HG02610 (cell line): ENCODE measurements around the gene HPCA.

Experiments used
- ATAC-seq: cut with Tn5 transposase; IDR thresholded peaks from one replicate; pipeline ENCODE4 v1.9.1; 2021; ENCODE audit warnings: mild to moderate bottlenecking, moderate library complexity; ENCODE audit not compliant: unreplicated experiment

HPCA gene

GRCh38 chr1:32886004-32886827, at the start of gene HPCA:
TSS of gene HPCA (plus strand) at chr1:32886491. CDS start at chr1:32888899, 2,408 bp downstream.
- no peak for ATAC-seq

DNA sequence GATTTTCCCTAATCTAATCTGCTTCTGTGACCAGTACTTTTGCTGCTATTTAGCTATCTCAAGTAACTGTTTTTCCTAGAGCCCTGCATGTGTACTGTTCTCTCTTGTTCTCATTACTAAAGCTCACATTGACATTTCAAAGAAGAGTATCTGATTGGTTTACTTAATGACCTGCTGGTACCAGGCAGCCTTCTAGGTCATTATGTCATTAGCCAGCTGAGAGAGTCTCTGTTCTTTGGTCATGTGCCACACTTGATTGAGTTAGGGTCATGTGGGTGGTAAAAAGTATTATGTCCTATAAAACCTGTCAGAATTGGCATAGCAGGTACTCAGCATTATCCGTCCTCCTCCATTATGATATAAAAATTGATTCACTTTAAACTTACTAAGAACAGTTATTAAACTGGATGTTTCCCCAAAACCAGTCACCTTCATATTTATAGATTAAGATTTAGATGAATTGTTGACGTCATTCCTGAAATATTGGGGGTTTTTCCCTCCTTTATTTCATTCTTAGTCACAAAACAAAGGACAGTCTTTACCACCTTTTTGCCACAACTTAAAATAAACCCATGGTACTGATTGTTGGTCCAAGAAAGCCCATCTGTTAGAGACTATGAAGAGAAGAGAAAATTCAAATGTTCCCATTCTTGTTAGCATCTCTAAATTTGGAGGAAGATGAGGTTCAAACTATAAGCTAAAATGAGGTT, 37.8 kb upstream of the HPCA start:
- ATAC-seq: no peak

DNA sequence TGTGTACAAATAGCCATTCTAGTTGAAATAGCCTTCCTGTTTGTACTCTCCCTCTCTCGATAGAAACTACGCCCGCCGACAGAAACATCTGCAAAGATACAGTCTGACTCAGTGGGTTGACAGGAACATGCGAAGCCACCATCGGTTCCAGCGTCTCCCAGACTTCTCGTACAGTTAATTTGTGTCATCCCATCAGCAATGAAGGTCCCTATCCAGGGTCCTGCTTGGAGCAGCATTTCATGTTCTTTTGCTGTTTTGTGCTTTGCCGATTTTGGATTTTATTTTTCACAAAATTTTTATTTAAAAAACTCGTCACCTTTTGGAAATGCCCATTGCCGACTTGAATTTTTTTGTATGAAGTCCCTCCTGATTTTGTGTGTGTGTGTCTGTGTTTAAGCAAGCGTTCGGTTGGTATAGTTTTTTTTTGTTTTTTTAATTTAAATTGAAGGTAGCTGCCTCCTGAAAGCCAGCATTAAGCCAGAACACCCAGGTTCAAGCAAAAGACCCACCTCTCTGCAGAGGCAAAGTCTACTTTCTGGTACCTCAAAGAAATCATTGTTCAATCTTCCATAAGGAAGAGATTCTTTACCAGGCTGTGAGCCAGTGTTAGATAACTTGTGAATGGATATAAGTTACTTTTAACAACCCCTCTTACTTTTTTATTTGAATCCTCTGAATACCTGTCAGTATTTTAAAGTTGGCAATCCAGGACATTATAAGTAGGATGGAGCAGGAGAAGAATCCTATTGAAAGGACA, 30.3 kb upstream of the HPCA start:
- no peak for ATAC-seq

GRCh38 chr1:32858136-32858535, 28.2 kb upstream of the HPCA start:
- no peak for ATAC-seq

GRCh38 chr1:32858791-32859190, 27.5 kb upstream of the HPCA start:
- no peak for ATAC-seq

GRCh38 chr1:32859915-32860314, 26.4 kb upstream of the HPCA start:
- no peak for ATAC-seq

DNA sequence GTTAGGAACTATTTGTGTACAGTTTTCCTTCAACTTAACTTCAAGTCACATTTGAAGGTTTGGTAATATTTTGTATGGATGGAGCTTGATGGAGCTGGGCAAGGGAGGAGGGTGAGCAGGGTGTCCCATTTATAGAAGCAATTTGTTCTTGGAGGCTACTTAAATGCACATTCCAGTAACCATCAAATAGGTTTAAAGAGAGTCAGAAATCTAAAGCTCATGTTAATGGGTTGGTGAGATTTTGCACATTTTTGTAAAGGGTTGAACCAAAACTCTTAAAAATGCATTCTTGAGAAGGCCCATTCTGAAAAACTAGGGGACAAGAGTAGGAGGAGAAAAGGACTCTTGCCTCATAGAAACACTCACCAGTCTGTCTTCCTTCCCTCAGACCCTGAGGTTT, 25.7 kb upstream of the HPCA start:
- no peak for ATAC-seq

- ATAC-seq: no peak
Measured at GRCh38 chr1:32861904-32862695, 24.2 kb upstream of the HPCA start.

DNA sequence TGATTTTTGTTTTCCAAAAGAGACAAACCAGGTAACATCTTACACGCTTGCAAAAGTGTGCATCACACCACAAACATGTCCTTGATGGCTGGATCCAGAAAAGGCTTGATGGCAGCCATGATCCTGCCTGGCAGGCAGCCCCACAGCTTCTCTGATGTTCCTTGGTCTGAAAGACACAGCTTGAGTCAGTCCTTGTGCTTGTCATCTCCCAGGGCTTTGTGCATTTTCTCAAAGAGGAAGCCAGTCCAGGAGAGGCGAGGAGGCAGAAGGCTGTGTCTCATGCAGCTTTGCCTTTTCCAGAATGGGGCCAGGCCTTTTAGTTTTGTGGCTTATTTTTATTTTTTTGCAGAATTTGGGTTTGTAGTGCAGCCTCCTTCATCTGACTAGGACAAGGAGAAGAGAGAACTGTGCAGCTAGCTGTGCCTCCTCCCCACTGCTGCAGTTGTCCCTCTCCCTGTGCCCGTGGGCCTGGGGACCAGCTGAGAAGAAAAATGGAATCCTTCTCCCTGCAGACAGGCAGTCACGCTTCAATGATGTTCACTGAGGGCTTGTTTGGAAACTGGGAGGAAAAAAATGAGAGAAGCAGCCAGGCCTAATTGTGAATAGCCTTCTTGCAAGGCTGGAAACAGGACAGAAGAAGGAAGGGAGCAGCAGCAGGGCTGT, 22.9 kb upstream of the HPCA start:
- no peak for ATAC-seq

DNA sequence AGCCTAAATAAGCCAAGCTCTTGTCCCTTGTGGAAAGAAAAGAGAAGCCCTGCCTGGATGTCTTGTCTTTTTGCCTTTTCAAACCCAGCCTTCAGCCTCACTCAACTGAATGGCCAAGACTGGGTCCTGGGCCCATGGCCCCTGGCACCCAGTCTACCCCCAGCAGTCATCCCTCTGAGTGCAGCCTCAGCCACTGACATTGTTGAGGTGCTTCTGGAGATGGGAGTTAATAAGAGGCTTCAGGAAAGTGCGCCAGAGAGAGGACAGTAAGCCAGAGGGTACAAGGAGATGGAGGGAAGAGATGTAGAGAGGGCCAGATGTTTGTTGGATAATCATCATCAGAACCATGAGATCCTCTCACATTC, 22.4 kb upstream of the HPCA start:
- ATAC-seq: no peak

- ATAC-seq: no peak
Measured at GRCh38 chr1:32864375-32865019, 21.8 kb upstream of the HPCA start.

GRCh38 chr1:32865639-32866405, 20.5 kb upstream of the HPCA start:
- ATAC-seq: no peak

DNA sequence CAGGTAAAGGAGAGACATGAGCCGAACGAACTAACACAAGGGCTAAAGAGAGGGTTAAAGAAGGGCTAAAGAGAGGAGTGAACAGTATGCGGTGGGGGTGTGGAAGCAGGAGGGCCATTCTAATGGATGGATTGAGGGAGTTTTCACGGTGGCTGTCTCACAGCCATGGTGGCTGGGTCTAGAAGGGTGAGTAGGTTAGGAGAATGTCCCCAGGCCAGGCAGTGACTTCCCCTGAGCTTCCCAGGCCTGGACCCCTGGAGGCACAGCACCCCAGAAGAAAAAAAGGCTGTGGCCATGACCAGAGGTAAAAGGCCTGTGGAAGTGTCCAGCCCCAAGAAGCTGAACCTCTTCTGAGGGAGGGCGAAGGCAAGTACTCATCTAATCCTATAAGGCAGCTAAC, 19.1 kb upstream of the HPCA start:
- ATAC-seq: no peak

DNA sequence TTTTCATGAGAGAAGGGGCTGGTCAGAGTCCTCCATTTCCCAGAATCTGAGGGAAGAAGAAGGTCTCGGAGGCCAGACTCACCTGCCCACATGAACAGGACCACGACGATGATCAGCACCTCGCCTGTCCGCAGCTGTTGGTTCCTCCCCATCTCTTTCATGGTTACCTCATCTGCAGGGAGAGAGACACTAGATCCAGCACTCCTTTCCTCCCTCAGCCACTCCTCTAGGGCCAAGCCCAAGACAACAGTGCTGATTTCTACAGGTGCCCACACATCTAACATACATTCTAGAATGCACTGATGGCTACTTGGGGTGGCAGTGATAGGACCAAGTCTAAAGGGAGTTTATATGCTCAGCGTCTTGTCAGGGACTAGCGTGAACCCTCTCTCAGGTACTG, 18.6 kb upstream of the HPCA start:
- no peak for ATAC-seq

DNA sequence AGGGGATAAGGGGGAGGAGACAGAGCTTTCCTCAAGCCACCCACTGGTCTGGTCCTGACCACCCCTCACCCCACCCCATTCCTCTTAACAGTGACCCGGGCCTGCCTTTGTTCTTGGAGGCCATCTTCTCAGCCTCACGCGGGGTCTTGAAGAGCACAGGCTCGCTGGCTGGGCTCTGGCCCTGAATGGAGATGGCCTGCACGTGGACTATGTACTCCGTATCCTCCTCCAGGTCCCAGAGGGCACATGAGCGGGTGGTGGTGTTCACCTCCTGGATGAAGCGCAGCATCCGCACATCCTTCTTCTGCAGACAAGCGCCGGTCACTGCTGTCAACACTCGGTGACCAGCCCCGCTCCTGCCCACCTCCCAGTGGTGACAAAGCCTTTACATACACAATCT, 18.2 kb upstream of the HPCA start:
- no peak for ATAC-seq

DNA sequence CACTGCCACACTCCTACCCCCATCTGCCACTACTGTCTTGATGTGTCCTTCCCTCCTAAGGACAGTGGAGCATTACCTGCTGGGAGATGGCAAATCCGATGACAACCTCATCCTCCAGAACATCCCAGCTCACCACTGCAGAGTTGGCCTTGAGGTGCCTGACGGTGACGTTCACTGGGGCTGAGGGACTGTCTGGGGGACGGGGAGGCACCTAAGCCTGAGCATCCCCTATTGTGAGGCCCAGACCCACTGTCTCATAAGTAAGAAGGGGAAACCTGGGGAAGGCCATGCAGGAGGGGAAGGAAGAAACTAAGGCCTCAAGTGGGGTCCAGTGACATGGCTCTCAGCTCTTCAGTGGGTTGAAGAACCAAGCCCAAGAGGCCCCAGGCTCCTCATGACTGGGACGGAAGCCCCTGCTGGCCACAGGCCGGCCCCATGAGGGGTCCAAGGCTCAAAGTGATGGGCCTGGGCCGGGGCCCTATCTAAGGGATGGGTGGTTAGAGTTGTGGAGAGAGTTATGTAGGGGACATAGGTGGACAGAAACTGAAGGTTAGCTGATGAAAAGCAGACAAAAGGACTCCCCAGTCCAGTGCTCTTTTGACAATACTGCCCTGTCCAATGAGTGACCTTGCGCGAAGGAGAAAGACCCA, 17.4 kb upstream of the HPCA start:
- ATAC-seq: no peak

DNA sequence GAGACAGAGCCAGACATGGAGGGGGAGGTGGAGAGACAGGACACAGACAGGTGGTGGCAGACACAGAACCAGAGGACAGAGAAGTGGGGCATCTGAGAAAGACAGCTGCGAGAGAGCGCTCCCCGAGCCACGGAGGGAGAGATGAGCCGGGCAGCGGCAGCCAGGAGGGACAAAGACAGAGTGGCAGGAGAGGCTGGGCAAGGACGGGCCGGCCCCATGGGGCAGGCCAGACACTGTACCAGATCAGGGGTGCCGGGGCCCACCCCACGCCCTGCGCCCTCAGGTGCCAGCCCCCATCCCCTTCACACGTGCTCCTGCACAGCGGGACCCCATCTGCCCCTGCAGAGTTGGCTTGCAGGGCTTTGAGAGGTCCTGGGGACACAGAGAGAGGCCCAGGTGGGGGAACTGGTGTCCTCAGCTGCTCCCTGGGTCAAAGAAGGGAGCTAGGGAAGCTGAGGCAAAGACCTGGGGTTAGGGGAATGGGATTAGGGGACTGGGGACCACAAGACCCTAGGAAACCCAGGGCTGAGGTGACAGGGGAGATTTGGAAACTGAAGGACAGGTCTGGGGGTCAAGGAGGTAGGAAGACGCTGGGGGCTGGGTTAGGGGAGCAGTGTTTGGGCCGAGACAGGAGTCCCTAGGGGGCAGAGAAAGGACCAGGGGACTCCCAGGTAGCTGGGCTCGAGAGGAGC, 16.2 kb upstream of the HPCA start:
- no peak for ATAC-seq
